NCI-H1417 (cell line): Measurements from ENCODE around the gene ASAP3.
A peak's percentile ranks its signal among the peaks of the same experiment; 100 is the strongest.
"Not testable (repeated sequence)": the region's sequence is repeated elsewhere in the genome, so short reads cannot be mapped to it uniquely, and the experiment has no call there.

Experiments
- DNase-seq, 3 experiments: peaks; one replicate each; lab custom pipeline; 2025; lab: John Stamatoyannopoulos, UW

The ASAP3 gene

GRCh38 chr1:23514111-23514679 is 30.2 kb upstream of the ASAP3 start:
- DNase-seq = no peak

DNA sequence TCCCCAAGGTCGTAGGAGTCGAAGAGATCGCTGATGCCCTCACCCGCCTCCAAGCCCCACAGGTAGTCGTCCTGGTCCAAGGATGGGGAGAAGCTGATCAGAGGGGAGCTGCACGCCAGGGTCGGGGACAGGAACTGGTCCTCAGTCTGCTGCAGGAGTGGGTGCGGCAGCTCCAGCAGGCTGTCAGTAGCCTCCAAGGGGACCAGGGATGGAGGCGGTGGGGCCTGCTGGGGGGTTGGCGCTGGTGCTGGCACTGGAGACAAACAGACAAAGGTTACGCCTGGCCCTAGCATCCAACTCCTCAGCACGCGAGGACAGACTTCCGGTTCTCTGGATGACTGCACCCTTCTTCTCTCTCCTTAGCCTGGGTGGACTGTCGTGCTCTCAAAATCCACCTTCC is 25.9 kb upstream of the ASAP3 start:
- no peak for DNase-seq

DNA sequence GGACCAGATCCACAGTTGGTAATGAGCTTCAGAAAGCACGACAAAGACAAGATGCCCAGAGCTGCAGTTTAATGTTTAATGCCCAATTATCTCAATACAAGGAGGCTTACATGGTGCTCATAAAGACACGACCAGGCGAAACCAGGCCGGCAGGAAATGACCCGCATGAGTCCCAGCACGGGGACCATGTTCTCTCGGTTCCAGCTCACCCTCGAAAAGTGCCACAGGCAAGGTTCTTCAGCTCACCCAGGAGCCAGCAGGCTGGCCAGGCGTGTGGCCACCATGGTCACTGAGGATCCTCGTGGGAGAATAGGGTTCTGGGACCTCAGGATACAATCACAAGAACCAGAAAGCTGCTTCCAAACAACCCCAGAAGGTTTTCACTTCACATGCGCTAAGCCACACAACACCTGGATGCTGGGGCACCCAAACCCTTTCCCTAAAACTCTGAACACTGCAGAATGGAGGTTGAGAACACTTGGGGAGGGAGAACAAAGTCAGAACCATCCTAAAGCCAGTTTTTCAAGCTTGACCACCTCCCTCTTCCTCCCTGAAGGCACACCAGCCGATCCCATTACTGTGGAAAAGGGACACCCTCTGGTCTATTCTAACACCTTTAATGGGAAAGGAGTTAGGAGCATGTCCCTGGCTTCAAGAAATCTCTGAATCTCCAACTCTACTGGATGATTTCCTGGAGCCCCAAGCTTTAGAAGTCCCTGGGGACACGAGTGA is 22.6 kb upstream of the ASAP3 start:
- DNase-seq = no peak

GRCh38 chr1:23505851-23506250 is 21.9 kb upstream of the ASAP3 start:
- no peak for DNase-seq

DNA sequence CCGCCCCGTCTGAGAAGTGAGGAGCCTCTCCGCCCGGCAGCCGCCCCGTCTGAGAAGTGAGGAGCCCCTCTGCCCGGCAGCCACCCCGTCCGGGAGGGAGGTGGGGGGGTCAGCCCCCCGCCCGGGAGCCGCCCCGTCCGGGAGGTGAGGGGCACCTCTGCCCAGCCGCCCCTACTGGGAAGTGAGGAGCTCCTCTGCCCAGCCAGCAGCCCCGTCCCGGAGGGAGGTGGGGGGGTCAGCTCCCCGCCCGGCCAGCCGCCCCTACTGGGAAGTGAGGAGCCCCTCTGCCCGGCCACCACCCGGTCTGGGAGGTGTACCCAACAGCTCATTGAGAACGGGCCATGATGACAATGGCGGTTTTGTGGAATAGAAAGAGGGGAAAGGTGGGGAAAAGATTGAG is 20.2 kb upstream of the ASAP3 start:
- not testable (repeated sequence) for DNase-seq

DNA sequence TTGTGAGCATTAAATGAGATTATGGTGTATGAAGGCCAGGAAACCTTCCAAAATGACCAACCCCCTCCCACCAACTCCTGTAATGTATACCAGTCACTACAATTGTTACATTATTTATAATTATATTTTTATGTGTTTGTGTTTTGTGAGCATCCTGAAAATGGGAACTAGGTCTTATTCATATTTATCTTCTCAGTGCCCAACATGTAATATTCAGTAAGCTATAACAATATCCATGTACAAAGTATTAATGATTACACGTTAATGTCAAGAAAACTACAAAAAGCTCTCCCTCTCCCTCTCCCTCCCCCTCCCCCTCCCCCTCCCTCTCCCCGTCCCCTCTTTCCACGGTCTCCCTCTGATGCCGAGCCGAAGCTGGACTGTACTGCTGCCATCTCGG is 19.0 kb upstream of the ASAP3 start:
- no peak for DNase-seq

GRCh38 chr1:23500466-23500865 is 16.5 kb upstream of the ASAP3 start:
- DNase-seq = peak in 2 of 3 experiments; percentile 10 to 36

- DNase-seq = no peak
Observed at GRCh38 chr1:23497777-23498439, 13.9 kb upstream of the ASAP3 start.

GRCh38 chr1:23496490-23497181 is 12.7 kb upstream of the ASAP3 start:
- DNase-seq = no peak

- not testable (repeated sequence) for DNase-seq
Observed at GRCh38 chr1:23494836-23495235, 10.9 kb upstream of the ASAP3 start.

DNA sequence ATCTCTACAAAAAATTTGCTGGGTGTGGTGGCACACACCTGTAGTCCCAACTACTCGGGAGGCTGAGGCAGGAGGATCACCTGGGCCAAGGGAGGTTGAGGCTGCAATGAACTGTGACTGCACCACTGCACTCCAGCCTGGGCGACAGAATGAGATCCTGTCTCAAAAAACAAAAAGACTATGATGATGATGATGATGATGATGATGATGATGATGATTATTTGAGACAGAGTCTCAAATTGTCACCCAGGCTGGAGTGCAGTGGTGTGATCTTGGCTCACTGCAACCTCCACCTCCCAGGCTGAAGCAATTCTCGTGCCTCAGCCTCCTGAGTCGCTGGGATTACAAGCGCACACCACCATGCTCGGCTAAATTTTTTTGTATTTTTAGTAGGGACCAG is 8.8 kb upstream of the ASAP3 start:
- not testable (repeated sequence) for DNase-seq

- no peak for DNase-seq
Observed at GRCh38 chr1:23492132-23492720, 8.2 kb upstream of the ASAP3 start.

GRCh38 chr1:23489842-23490241 is 5.9 kb upstream of the ASAP3 start:
- DNase-seq = no peak

DNA sequence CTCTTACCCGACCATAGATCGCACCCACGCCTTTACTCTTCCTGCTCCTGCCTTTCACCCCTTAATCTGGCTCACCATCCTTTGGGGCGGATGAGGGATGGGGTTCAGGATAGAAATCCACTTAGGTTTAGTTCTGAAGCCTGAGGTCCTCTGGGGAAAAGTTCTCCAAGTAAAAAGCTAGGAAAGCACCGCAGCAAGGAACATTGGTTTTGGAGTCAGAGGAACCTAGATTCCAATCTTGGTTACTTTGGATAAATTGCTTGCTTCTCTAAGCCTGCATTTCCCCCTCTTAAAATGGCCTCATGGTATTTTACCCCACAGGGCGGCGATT is 988 bp upstream of the ASAP3 start:
- DNase-seq = no peak

DNA sequence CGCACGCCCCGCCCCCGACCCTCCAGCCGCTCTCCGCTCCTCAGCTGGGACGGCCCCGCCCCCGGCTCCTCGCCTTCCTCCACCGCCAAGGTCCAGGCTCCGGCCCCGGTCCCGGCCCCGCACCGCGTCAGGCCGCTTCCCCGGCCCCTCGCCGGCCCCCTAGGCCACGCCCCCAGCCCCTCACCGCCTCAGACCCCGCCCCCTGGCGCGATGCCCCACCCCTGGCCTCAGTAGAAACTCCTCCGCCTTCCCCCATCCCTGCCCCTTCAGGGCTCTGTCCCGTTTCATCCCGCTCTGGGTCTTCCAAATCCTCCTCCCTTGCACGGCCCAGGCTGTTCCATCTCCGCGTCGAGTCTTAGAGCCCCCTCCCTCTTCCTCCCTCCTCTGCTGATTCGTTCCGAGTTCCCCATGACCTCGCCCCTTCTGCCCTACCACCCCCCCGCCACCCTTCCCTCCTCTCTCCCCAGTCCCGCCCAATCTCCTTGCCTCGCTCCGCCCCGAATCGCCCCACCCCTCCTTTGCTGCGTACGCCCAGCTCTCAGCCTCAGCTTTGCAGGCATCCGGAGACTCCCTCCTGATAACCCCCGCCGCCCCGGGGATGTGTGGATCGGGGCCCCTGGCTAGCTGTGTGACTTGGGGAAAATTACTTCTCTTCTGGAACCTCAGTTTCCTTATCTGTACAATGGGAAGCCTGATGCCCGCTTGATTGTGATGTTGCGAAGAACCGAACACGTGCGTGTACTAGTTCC is 448 bp upstream of the ASAP3 start:
- DNase-seq = peak; percentile 80 to 88 (median 83)

- no peak for DNase-seq
Observed at GRCh38 chr1:23481904-23482303, 2.1 kb downstream of the ASAP3 start.

- no peak for DNase-seq
Observed at GRCh38 chr1:23481026-23481597, 2.9 kb downstream of the ASAP3 start.

- DNase-seq = no peak
Observed at GRCh38 chr1:23480187-23481025, 3.6 kb downstream of the ASAP3 start.

GRCh38 chr1:23479666-23479941 is 4.4 kb downstream of the ASAP3 start:
- no peak for DNase-seq

DNA sequence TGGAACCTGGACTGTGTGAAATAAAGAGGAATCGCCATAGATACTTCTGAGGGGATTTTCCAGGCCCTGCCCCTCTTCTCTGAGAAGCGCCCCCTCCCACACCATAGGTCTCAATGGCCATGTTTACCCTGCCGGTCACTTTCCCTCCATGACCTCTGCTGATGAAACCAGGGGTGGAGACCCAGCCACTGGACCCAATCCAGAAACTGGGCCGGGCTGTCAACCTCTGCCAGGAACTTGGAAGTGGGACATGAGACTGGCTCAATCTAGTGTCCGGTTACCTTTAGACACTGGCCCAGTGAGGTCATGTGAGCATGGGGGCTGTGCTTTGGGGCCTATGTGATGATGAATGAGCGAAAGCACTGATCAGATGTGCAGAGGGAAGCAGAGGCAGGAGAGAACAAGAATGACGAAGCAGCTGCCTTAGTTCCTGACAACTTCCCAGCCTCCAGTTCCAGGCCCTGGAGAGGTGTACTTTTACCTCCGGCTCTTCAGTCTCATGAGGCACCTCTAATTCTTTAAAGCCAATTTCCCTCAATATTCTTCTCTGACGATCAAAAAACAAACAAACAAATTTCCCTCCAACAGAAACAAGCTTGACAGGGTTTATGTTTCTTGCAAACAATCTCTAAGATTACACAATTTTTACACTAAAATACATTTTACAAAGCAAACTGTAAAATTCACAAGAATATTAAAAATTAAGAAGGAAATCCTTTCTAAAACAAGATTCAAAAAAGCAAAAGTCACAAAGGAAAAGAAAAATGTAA is 4.9 kb downstream of the ASAP3 start:
- no peak for DNase-seq
